T-helper 2 cell (primary cell): ENCODE results near the gene TLCD4.
"Not testable (repeated sequence)": the region's sequence is repeated elsewhere in the genome, so short reads cannot be mapped to it uniquely, and the experiment has no call there.

ENCODE experiments used
- DNase-seq, 5 experiments: peaks; one replicate each; pipeline versions ENCODE4 v3.0.0 to v3.0.0-alpha.2; 2012 to 2022

The TLCD4 gene

DNA sequence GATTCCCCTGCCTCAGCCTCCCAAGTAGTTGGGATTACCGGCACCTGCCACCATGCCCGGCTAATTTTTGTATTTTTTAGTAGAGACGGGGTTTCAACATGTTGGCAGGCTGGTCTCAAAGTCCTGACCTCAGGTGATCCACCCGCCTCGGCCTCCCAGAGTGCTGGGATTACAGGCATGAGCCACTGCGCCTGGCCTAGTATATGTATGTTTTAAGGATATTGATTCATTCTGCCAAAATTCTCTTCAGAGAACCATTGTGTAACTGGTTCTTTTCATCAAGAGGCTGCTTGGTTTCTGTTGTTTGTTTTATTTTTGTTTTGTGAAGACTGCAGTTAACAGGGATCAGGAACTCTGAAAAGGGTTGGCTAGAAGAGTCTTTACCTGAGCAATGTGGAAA, 48.4 kb downstream of the TLCD4 start:
- not testable (repeated sequence) for DNase-seq
